NCI-H1105 treated with DMSO at 0.1 percent for 48 hours (cell line): ENCODE measurements around the gene RBM39.
"Not testable (repeated sequence)": the region's sequence is repeated elsewhere in the genome, so short reads cannot be mapped to it uniquely, and the experiment has no call there.

ENCODE experiments used
- DNase-seq: peaks from one replicate; lab custom pipeline; 2025; lab: John Stamatoyannopoulos, UW

RBM39 gene

DNA sequence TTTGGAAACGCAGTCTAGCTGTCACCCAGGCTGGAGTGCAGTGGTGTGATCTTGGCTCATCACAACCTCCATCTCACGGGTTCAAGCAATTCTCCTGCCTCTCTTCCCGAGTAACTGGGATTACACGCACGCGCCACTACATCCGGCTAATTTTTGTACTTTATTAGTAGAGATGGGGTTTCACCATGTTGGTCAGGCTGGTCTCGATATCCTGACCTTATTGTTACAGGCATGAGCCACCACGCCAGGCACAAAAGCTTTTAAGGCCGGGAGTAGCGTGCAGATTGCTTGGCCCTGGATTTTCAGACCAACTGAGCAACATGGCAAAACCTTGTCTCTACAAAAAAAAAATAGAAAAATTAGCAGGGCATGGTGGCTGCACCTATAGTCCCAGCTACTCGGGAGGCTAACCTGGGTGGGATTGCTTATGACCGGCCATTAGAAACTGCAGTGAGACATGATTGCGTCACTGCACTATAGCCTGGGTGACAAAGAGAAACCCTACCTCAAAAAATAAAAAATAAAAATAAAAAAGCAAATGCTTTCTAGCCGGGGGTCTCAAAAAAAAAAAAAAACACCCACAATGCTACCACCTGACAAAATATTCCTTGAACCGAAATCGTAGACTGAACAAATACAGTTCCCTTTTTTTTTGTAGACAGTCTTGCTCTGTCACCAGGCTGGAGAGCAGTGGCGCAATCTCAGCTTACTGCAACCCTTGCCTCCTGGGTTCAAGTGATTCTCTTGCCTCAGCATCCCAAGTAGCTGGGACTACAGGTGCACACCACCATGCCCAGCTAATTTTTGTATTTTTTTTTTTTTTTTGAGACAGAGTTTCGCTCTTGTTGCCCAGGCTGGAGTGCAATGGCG, 15.0 kb downstream of the RBM39 start:
- no peak for DNase-seq

DNA sequence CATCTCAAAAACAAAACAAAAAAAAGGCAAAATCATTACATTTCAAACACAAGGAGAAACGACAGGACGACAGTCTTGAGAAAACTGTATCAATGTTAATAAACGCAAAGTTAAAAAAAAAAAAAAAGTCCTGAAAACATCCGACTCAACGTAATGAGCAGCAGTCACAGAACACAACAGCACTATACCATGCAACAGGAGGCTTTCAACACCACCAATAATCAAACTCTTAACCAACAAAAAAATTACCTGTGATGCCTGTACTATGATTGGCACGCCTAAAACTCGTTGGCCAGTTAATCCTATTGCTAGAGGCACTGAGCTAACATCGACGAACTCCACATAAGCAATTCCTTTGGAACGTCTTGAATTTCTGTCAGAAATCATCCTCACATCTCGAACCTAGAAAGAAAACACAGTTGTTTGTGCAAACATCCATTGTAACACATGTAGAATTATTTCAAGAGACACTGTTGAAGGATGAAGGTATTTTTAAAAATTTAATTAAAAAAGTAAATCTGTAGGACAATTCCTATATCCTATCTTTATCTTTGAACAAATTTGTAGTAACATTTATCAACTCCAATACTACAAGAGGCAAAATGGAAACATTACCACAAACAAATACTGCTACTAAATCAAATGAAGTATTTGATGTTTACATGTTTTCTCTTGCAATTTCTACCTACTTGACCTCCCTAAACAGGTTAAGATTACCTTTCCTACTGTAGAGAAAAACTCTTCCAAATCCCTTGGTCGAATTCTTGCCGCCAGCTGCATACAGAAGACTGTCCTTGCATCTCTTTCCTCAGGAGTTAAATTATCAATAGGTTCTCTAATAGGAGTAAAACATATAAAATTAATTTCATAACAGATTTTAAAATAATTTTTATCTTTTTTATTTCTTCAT, 17.5 kb downstream of the RBM39 start:
- DNase-seq, result no peak

- DNase-seq, result not testable (repeated sequence)
Observed at GRCh38 chr20:35723652-35724320, 18.3 kb downstream of the RBM39 start.

- DNase-seq, result not testable (repeated sequence)
Observed at GRCh38 chr20:35723275-35723639, 18.8 kb downstream of the RBM39 start.

GRCh38 chr20:35721621-35722020, 20.4 kb downstream of the RBM39 start:
- DNase-seq, result no peak

DNA sequence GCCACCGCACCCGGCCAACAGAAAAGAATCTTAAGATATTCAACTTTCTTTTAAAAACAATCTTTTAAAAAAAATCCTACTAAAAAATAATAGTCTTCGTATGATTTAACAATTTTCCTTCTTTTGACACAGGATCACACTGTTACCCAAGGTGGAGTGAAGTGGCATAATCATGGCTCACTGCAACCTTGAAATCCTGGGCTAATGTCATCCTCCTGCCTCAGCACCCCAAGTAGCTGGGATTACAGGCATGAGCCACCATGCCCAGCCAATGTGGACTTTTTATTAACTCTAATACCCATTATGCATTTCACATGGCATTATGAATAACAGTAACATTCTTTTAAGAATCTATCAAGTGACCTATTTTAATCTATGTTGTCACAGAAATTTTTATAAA, 20.8 kb downstream of the RBM39 start:
- DNase-seq, result no peak

GRCh38 chr20:35720165-35721123, 21.6 kb downstream of the RBM39 start:
- DNase-seq, result no peak

- no peak for DNase-seq
Observed at GRCh38 chr20:35719717-35720116, 22.3 kb downstream of the RBM39 start.

GRCh38 chr20:35718972-35719635, 23.0 kb downstream of the RBM39 start:
- no peak for DNase-seq

- not testable (repeated sequence) for DNase-seq
Observed at GRCh38 chr20:35718321-35718720, 23.7 kb downstream of the RBM39 start.

- no peak for DNase-seq
Observed at GRCh38 chr20:35716330-35716729, 25.7 kb downstream of the RBM39 start.

- DNase-seq, result no peak
Observed at GRCh38 chr20:35715652-35716051, 26.4 kb downstream of the RBM39 start.

DNA sequence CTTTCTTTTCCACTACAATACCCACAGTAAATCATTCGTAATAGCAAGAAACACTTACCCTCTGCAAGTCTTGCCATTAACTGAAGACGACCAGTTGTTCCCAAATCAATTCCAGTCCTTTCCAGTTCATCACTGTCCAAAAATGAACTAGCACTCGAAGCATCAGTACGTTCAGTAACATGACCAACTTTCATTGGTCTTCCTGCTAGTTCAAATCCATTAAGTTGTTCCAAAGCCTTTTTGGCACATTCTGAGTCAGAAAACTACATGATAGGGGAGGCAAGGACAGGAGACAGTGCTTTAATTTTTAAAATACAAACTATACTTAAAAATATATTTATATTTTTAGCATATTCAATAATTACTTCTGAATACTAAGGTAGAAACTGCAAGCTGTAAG, 27.9 kb downstream of the RBM39 start:
- no peak for DNase-seq

- not testable (repeated sequence) for DNase-seq
Observed at GRCh38 chr20:35713120-35713519, 28.9 kb downstream of the RBM39 start.

DNA sequence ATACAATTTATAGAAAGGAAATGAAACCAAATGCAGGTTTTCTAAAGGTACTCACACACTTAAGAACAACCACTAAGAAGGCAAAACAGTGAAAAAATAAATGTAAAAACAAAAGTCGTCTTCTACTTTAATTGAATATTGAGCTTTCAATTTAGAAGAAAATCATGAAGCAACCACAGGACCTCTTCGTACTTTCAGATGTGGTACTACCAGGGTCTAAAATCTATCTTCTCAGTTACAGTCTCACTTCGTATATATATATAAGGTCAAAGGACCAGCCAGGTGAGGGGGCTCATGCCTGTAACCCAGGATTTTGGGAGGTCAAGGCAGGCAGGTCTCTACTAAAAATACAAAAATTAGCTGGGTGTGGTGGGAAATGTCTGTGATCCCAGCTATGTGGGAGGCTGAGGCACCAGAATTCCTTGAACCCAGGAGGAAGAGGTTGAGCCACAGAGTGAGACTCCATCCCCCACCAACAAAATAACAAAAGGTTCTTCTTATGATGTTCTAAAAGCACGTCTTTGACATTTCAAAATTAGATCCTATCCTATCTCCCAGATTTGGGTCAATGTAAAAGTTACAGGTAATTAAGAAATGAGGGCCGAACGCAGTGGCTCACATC, 30.4 kb downstream of the RBM39 start:
- DNase-seq, result no peak

DNA sequence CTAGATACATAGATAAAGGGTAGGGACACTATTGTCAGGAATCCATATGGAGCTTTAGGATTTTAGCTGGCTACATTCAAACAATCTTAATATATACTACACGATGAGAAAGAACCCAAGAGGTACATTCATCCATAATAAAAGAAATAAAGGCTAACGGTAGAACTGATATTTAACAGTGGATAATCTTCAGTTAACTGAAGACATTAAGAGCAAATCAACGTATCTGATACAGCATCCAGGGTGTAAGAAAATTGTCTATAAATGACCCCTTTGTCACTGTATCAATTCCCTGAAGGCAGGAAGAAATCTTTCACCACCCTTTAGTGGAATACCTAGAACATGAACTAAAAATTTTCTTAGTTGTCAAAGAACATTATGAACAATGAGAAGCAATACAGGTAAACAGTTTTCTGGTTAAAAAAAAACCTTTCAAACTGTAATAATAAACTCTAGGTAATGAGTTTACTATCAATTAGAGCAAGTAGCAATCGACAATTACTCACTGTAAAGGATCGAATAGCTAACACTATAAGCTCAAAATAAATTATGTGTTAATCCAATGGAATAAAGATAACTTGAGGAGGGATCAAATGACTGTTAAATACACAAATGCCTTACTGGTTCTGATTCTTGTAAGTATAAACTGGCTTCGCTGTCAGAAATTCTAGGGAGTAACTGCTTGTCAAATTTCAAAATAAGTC, 31.0 kb downstream of the RBM39 start:
- no peak for DNase-seq

GRCh38 chr20:35710039-35710438, 32.0 kb downstream of the RBM39 start:
- no peak for DNase-seq

DNA sequence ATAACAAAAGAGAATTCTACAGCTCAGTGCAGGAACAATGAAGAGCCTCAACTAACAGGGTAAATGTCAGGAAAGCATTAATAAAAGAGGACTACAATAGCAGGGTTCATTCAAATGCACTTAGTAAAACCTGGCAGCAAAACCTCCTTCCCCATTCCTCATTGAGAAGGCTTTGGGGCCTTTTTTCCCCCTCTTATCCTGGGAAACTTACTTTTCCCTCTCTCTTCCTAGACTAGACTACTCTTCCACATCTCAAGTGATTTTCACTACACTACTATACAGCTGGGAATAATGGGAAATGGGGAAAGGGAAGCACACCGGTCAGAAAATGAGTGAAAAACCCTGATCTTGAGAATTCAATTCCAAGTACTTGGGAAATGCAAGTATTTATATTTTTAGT, 32.8 kb downstream of the RBM39 start:
- no peak for DNase-seq

GRCh38 chr20:35708502-35708901, 33.6 kb downstream of the RBM39 start:
- no peak for DNase-seq
